ENCODE measurements around the gene GSTCD.
"Not testable (repeated sequence)": the region's sequence is repeated elsewhere in the genome, so short reads cannot be mapped to it uniquely, and the experiment has no call there.

Gene GSTCD

GRCh38 chr4:105851196-105851595 lies 142.6 kb downstream of the GSTCD start:
- TF ChIP-seq, protein P1, sequence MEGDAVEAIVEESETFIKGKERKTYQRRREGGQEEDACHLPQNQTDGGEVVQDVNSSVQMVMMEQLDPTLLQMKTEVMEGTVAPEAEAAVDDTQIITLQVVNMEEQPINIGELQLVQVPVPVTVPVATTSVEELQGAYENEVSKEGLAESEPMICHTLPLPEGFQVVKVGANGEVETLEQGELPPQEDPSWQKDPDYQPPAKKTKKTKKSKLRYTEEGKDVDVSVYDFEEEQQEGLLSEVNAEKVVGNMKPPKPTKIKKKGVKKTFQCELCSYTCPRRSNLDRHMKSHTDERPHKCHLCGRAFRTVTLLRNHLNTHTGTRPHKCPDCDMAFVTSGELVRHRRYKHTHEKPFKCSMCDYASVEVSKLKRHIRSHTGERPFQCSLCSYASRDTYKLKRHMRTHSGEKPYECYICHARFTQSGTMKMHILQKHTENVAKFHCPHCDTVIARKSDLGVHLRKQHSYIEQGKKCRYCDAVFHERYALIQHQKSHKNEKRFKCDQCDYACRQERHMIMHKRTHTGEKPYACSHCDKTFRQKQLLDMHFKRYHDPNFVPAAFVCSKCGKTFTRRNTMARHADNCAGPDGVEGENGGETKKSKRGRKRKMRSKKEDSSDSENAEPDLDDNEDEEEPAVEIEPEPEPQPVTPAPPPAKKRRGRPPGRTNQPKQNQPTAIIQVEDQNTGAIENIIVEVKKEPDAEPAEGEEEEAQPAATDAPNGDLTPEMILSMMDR (IDR thresholded peaks at IDR 0.05; ENCODE audit: low read depth, low read length, missing control alignments), result no peak
- no peak for DNase-seq (ENCODE audit: low read depth)
- H3K4me3 ChIP-seq (ENCODE audit: low read depth, low read length), result no peak overlapping the region

DNA sequence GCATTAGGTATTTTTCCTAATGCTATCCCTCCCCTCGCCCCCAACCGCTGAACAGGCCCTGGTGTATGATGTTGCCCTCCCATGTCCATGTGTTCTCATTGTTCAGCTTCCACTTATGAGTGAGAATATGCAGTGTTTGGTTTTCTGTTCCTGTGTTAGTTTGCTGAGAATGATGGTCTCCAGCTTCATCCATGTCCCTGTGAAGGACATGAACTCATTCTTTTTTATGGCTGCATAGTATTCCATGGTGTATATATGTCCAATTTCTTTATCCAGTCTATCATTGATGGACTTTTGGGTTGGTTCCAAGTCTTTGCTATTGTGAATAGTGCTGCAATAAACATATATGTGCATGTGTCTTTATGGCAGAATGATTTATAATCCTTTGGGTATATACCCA lies 143.6 kb downstream of the GSTCD start:
- DNase-seq (ENCODE audit: low read depth); H3K4me3 ChIP-seq (ENCODE audit: low read depth, low read length): not testable (repeated sequence)

GRCh38 chr4:105858466-105859040 lies 150.0 kb downstream of the GSTCD start:
- TF ChIP-seq, protein P1 (IDR thresholded peaks at IDR 0.05; ENCODE audit: low read depth, low read length, missing control alignments), result no peak
- DNase-seq (ENCODE audit: low read depth), result no peak
- no peak overlapping the region for H3K4me3 ChIP-seq (ENCODE audit: low read depth, low read length)

- H3K4me3 ChIP-seq (ENCODE audit: low read depth, low read length), result no peak overlapping the region
- DNase-seq (ENCODE audit: low read depth), result no peak
- TF ChIP-seq, protein P1 (IDR thresholded peaks at IDR 0.05; ENCODE audit: low read depth, low read length, missing control alignments), result no peak
Observed at GRCh38 chr4:105859233-105859632, 150.6 kb downstream of the GSTCD start.

GRCh38 chr4:105870963-105871362 lies 162.4 kb downstream of the GSTCD start:
- no peak for DNase-seq (ENCODE audit: low read depth)
- TF ChIP-seq, protein P1 (IDR thresholded peaks at IDR 0.05; ENCODE audit: low read depth, low read length, missing control alignments), result no peak
- no peak overlapping the region for H3K4me3 ChIP-seq (ENCODE audit: low read depth, low read length)

GRCh38 chr4:105871997-105872396 lies 163.4 kb downstream of the GSTCD start:
- TF ChIP-seq, protein P1 (IDR thresholded peaks at IDR 0.05; ENCODE audit: low read depth, low read length, missing control alignments), result no peak
- no peak for DNase-seq (ENCODE audit: low read depth)
- no peak overlapping the region for H3K4me3 ChIP-seq (ENCODE audit: low read depth, low read length)

DNA sequence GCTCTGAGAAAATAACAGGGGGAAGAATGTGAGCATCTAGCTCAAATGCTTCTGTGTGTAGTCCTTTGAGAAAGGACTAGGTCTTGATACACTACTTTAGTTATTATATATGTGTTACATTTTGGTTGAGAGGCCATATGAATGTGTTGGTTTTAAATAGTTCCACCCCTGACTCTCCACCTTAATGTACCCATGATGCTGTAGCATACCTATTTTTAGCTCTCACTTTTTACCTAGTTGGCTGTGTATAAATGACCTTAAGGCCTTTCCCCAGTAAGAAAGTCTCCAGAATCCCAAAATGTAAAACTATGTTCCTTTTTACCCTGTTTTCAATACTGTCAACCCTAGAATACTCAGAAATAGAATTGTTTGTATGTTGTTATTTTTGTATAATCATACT lies 166.6 kb downstream of the GSTCD start:
- no peak for DNase-seq (ENCODE audit: low read depth)
- no peak overlapping the region for H3K4me3 ChIP-seq (ENCODE audit: low read depth, low read length)
- TF ChIP-seq, protein P1 (IDR thresholded peaks at IDR 0.05; ENCODE audit: low read depth, low read length, missing control alignments), result no peak
